Endothelial cell of umbilical vein (primary cell): ENCODE measurements around the gene RAB3IP. TPM values are rescaled to one million over a fixed set of nuclear protein-coding genes. Genes with fewer than 3 reads are reported as not detected.

ENCODE experiments used
- BruUV-seq: library from RNA; stranded (reverse); fragments of 400-500 nt; replicated peaks from 2 replicates; lab custom pipeline; 2021; lab: Mats Ljungman, UMichigan
- CTCF ChIA-PET: fragments of 300-600, 350-600 bp; sonication (Branson Sonifier 250); formaldehyde crosslinking; loops from one replicate; lab custom pipeline; 2021; ENCODE audit warnings: antibody characterized with exemption, inconsistent platforms; lab: Charles Lee
- POLR2A ChIA-PET: fragments of 300-600, 350-600 bp; sonication (Branson Sonifier 250); formaldehyde crosslinking; loops from one replicate; lab custom pipeline; 2021; ENCODE audit warnings: antibody characterized with exemption, inconsistent platforms; lab: Charles Lee
- DNase-seq: peaks from one replicate; pipeline ENCODE4 v3.0.0-alpha.2; 2011; ENCODE audit warnings: low read depth, low spot score
- FAIRE-seq: peaks from 2 replicates; lab custom pipeline; 2011; peaks lifted over from hg19 to GRCh38; lab: Jason Lieb, UNC
- H2AFZ ChIP-seq: 2 replicates; pipeline ENCODE4 v1.6.0; 2012; ENCODE audit warnings: low read depth, low read length, control low read depth, inconsistent platforms
- H3K27ac ChIP-seq: 2 replicates; pipeline ENCODE4 v1.5.1; 2011; ENCODE audit warnings: low read depth, mild to moderate bottlenecking, control low read depth, low read length, moderate library complexity; ENCODE audit not compliant: insufficient read depth
- H3K27me3 ChIP-seq, 2 experiments: 2 replicates each; pipeline versions ENCODE4 v1.6.0 to v1.6.1; 2011; ENCODE audit warnings: low read length in 2 of 2, mixed read lengths in 1 of 2; ENCODE audit not compliant: control insufficient read depth in 2 of 2, insufficient read depth in 2 of 2
- H3K36me3 ChIP-seq, 2 experiments: 2 replicates in 1 of 2; 3 replicates in 1 of 2; pipeline ENCODE4 v1.5.1; 2011; ENCODE audit warnings: low read length in 2 of 2, mild to moderate bottlenecking in 1 of 2, moderate library complexity in 1 of 2; ENCODE audit not compliant: control insufficient read depth in 2 of 2, insufficient read depth in 2 of 2; ENCODE audit errors: extremely low read depth in 1 of 2
- H3K4me1 ChIP-seq: 3 replicates; pipeline ENCODE4 v1.5.1; 2011; ENCODE audit warnings: mild to moderate bottlenecking, low read length; ENCODE audit not compliant: control insufficient read depth, insufficient read depth; ENCODE audit errors: extremely low read depth
- H3K4me2 ChIP-seq: 2 replicates; pipeline ENCODE4 v1.6.1; 2011; ENCODE audit warnings: low read length, control low read depth, mixed read lengths; ENCODE audit not compliant: insufficient read depth
- H3K4me3 ChIP-seq, 3 experiments: fragments of 200-600 bp in 1 of 3; sonication (generic), shearing (Covaris generic) in 1 of 3; replicated peaks in 1 of 3; 2 replicates each; pipeline ENCODE4 v1.5.1; 2011 to 2016; ENCODE audit warnings: control low read depth in 3 of 3, low read length in 3 of 3, mild to moderate bottlenecking in 2 of 3, inconsistent platforms in 1 of 3, low read depth in 1 of 3, moderate library complexity in 1 of 3; ENCODE audit not compliant: insufficient read depth in 1 of 3
- H3K79me2 ChIP-seq: 2 replicates; pipeline ENCODE4 v1.6.0; 2012; ENCODE audit warnings: low read length, inconsistent platforms; ENCODE audit not compliant: control insufficient read depth, insufficient read depth
- H3K9ac ChIP-seq: replicated peaks from 2 replicates; pipeline ENCODE3; 2011; ENCODE audit warnings: low read length, control low read depth; ENCODE audit not compliant: insufficient read depth; ENCODE audit errors: extremely low read depth
- H3K9me1 ChIP-seq: replicated peaks from 3 replicates; pipeline ENCODE4 v1.6.0; 2011; ENCODE audit warnings: mild to moderate bottlenecking, low read length; ENCODE audit not compliant: control insufficient read depth, insufficient read depth; ENCODE audit errors: extremely low read depth
- H3K9me3 ChIP-seq: replicated peaks from 2 replicates; pipeline ENCODE4 v1.5.1; 2012; ENCODE audit warnings: low read length, inconsistent platforms; ENCODE audit not compliant: control insufficient read depth, insufficient read depth
- H4K20me1 ChIP-seq: replicated peaks from 2 replicates; pipeline ENCODE3; 2011; ENCODE audit warnings: mild to moderate bottlenecking, low read length; ENCODE audit not compliant: control insufficient read depth, insufficient read depth; ENCODE audit errors: extremely low read depth
- CTCF ChIP-seq, 2 donors: IDR thresholded peaks; 1 replicate in 1 of 2; 2 replicates in 1 of 2; pipeline ENCODE4 v1.5.1; 2011; ENCODE audit warnings: low read length in 2 of 2, mild to moderate bottlenecking in 2 of 2, moderate library complexity in 2 of 2, control low read depth in 1 of 2, inconsistent platforms in 1 of 2, low read depth in 1 of 2; ENCODE audit not compliant: insufficient read depth in 1 of 2; ENCODE audit errors: extremely low read depth in 1 of 2
- EZH2 ChIP-seq: IDR thresholded peaks from 2 replicates; pipeline ENCODE4 v1.6.1; 2012; ENCODE audit warnings: borderline replicate concordance, low read depth, mild to moderate bottlenecking, moderate library complexity, low read length, inconsistent platforms; ENCODE audit not compliant: severe bottlenecking
- GATA2 ChIP-seq: IDR thresholded peaks from 2 replicates; pipeline ENCODE4 v1.7.0; 2011; ENCODE audit warnings: low read depth, mild to moderate bottlenecking, moderate library complexity, mixed read lengths, low read length; ENCODE audit not compliant: insufficient read length, insufficient read depth
- JUN ChIP-seq: IDR thresholded peaks from 2 replicates; pipeline ENCODE4 v1.6.1; 2011; ENCODE audit warnings: borderline replicate concordance, low read depth; ENCODE audit not compliant: insufficient read length, insufficient read depth
- MYC ChIP-seq: IDR thresholded peaks from one replicate; pipeline ENCODE4 v1.6.1; 2011; ENCODE audit warnings: mild to moderate bottlenecking, low read depth, low read length
- POLR2AphosphoS5 ChIP-seq: IDR thresholded peaks from 2 replicates; pipeline ENCODE4 v1.6.1; 2012; ENCODE audit warnings: low read depth, mild to moderate bottlenecking, control low read depth, low read length, moderate library complexity; ENCODE audit not compliant: insufficient read depth
- dilution Hi-C: fragments of 300-500 bp; cut with MboI; formaldehyde crosslinking; loops from one replicate; pipeline ENCODE4 v1.15.0; 2019; ENCODE audit warnings: low sequenced_read_pairs; ENCODE audit not compliant: extremely low pct_ligation_motif_present
- intact Hi-C: fragments of 100-400 bp; cut with micrococcal nuclease; formaldehyde crosslinking; loops from one replicate; pipeline ENCODE4 v1.10.0; 2022
- polyA plus RNA-seq, 4 experiments: library from polyadenylated mRNA; depleted of rRNA in 3 of 4; stranded (reverse) in 3 of 4; unstranded in 1 of 4; fragments of >200 nt; gene quantifications; 2 replicates each; pipeline versions ENCODE4 v1.2.1 to v1.2.3, GENCODE V29; 2011 to 2012; ENCODE audit warnings: missing spikeins in 1 of 4
- total RNA-seq: library from RNA; stranded (reverse); gene quantifications from 2 replicates; pipeline ENCODE4 v1.2.3, GENCODE V29; 2021

Gene RAB3IP
- total and polyA plus RNA-seq, 2 donors (not counting 3 experiments of a cell fraction or from before 2014, with no cell fraction given), result 9.6 to 13.3 TPM

- H3K9ac ChIP-seq, result no peak overlapping the region
- H3K4me3 ChIP-seq, result no peak overlapping the region
- no peak overlapping the region for H3K4me2 ChIP-seq
- BruUV-seq, result no TSS peak
- TF ChIP-seq CTCF (IDR thresholded peaks at IDR 0.05; ENCODE audit: extremely low read depth in 1 of 2, insufficient read depth in 1 of 2, low read depth in 1 of 2, low read length in 2 of 2), result no peak
- no peak for TF ChIP-seq GATA2
- TF ChIP-seq POLR2AphosphoS5, result no peak
- no peak for TF ChIP-seq EZH2
- no peak for TF ChIP-seq MYC
- no peak for TF ChIP-seq JUN
- intact Hi-C loops (no loop called here), dilution Hi-C loops (no loop called here)
- no peaks in the 10 kb centered on the region for H3K36me3 ChIP-seq
- DNase-seq, result no peak
- no peaks in the 10 kb centered on the region for H3K9me1 ChIP-seq
- H2AFZ ChIP-seq, result no peak overlapping the region
- no peaks in the 10 kb centered on the region for H3K79me2 ChIP-seq
- no peaks in the 10 kb centered on the region for H4K20me1 ChIP-seq
- CTCF ChIA-PET, result no interaction called here
- POLR2A ChIA-PET, result no interaction called here
- no peak overlapping the region for H3K27ac ChIP-seq
- H3K4me1 ChIP-seq, result peaks cover 3% of the 10 kb centered on the region
- no peaks in the 10 kb centered on the region for H3K9me3 ChIP-seq
- FAIRE-seq, result no peak
- peaks cover 0 to 2% of the 10 kb centered on the region in 2 experiments for H3K27me3 ChIP-seq
These were observed 5.0 kb upstream of the RAB3IP start for GRCh38 chr12:69733638-69734037.
